HG02759 (cell line): ENCODE results near the gene MAD2L1BP.
A peak's percentile ranks its signal among the peaks of the same experiment; 100 is the strongest.
"Not testable (repeated sequence)": the region's sequence is repeated elsewhere in the genome, so short reads cannot be mapped to it uniquely, and the experiment has no call there.

Experiments
- ATAC-seq: cut with Tn5 transposase; IDR thresholded peaks from one replicate; pipeline ENCODE4 v1.9.1; 2021; ENCODE audit warnings: mild to moderate bottlenecking, moderate library complexity; ENCODE audit not compliant: unreplicated experiment

The MAD2L1BP gene

DNA sequence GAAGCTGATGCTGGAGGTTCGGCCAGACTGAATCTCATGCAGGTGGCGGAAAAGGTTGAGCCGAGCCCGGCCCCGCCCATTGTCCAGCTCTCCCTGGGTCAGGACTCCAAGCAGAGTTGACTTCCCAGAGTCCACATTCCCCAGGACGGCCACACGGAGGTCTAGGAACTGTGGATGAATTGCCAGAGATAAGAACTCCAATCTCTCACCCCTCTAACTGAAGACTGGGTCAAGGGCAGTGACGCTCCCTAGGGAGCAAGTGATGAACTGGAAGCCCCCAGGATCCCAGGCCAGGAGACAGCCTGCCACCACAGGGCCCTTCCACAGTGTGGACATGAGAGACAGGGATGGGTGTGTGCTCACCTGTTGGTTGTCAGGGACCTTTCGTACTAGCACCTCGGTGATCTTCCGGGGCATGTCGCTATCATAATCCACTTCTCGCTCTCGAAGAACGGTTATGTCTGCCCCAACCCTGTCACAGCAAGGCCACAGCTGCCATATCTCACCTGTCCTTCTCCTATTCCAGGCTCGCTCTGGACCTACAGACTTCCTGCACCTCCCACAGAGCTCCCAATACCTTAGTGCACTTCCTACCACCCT, 10.1 kb upstream of the MAD2L1BP start:
- ATAC-seq: no peak

DNA sequence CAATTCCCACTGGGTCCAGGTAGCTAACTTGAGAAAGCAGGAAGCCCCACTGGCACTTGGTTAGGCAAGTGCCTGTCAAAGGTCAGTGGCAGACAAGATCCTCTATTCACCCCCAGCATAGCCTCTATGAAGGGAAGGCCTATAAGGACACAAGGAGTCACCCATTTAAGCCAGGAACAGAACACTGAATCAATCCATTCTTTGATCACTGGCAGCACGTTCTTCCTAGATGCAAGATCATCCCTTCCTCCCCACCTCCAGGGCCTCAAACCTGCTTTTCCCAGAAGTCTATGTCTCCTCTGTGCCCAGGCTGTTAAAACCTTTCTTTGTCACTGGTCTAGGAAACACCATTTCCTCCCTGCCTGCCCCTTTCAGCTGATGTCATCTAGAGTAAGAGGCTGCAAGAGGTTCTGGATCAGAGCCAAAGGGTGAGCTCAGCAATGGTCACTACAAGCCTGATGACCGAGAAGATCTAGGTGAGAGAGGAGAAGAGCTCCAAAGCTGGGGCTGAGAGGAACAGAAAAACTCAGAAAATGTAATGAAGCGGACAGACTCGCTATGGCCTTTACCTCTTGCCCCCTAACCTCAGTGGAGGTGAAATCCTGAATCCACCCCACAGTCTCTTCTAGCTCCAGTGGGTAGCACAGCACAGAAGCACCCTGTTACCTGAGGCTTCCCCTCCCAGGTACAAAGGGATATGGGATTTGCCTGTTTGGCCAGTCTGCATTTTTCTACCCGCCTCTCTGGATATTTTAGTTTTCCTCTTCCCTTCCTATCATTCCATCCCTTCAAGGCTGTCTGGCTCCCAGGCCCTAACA, 8.4 kb upstream of the MAD2L1BP start:
- ATAC-seq: no peak

DNA sequence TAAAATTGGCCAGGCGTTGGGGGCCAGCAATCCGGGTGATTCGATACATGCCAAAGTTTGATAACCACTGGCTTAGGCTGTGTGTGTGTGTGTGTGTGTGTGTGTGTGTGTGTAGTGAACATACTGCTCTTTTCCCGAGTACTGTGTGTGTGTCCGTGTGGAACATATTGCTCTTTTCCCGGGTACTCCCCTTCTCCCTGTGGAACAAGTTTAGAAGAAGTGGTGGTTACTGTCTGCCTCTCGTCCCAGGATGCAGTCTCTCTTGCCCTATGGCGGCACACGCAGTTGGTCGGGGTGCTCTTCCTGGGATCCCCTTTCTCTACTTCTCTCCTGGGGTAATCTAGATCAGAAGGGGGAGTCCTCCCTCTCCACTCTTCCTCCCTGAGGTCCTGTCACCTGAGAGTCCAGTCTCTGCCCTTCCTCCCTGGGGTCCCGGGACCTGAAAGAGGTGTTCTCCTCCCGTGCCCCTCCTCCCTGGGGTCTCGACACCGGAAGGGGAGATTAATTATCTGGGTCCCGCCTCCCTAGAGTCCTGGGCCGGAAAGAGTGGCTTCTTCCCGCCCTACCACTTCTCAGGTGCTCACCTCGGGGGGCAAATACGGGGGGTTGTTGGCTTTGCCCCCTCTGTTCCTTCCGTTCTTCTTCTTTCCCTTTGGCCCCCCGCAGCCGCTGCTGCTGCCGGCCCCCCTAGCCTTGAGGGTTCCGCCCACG, 7.1 kb upstream of the MAD2L1BP start:
- ATAC-seq: peak; percentile 32

DNA sequence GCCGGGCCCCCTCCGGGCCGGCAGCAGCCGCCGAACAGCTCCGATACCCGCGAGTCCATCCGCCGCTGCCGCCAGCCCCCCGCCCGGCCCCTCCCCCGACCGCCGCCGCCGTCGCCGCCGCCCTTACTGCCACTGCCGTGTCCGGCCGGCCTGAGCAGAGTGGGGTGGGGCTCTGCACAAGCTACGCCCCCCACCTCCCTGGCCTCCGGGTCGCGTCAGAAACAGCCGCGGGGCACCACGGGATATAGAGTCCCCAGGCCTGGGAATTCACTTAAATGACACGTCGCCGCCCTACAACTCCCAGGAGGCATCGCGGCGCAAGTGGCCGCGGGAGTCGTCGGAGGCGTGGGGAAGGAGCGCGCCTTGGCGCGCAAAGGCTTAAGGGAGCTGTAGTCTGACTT, 6.5 kb upstream of the MAD2L1BP start, which contains the start of gene GTPBP2:
TSS of gene GTPBP2 (minus strand) at position 161 of the 401 bp plus-strand sequence. CDS start at position 59, 102 bp downstream.
- peak; percentile 83 for ATAC-seq

DNA sequence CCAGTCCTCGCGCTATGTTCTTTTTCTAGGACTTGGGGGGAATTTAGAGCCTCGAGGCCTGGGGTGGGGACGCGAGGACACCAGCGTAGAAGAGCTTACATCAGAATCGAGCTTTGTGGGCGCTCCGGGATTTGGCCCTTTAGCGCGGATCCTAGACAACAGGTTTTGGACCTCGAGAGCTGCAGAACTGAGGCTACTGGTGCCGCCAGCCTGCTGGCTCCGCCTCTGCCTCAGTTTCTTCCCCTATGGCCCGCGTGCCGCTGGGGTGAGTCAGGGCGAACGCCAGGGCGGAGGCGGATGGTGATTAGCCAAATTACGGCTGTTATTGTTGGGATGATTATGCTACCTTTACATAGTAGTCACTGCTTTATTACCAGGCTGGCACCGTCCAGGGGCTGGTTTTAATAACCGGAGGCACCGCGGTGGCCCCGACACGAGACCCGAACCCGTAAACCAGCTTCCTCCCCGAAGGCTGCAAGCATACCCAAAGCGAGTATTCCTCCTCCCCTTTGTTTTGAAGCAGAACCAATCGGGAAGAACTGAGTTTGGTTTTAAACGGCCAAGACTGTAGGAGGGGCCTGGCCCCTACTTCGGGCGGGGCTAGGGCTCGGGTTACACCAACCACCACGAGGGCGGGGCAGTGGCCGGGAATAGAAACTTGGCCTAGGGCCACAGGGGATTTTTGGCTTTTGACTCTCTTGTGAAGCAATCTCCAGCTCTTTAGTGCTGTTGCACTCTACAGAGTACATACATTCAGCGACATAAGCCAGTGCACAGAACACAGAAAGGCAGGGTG, 5.9 kb upstream of the MAD2L1BP start:
- ATAC-seq: peak; percentile 68

DNA sequence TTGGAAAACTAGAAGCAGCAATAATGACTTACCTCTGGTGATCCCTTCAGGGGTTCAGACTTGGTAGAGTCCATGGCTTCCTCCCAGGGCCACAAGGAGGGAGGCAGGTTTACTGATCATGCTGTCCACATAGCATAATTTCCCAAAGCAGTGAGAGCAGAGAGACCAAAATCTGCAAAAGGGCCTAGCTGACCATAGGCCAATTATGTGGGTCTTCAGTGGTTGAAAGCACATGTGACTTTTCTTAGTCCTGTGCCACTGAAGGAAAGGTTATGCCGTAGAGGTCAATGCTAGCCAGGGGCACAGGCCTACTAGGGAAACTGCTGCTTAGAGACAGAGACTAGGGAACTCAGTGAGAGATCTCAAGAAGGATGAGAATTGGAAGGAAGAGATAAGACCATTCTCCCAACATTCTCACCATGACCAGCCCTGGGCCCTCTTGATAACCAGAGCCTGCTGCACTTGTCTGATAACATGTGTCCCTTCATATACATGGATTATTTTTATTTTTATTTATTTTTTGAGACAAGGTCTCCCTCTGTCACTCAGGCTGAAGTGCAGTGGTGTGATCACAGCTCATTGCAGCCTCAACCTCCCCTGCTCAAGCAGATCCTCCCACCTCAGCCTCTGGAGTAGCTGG, 4.5 kb upstream of the MAD2L1BP start:
- no peak for ATAC-seq

DNA sequence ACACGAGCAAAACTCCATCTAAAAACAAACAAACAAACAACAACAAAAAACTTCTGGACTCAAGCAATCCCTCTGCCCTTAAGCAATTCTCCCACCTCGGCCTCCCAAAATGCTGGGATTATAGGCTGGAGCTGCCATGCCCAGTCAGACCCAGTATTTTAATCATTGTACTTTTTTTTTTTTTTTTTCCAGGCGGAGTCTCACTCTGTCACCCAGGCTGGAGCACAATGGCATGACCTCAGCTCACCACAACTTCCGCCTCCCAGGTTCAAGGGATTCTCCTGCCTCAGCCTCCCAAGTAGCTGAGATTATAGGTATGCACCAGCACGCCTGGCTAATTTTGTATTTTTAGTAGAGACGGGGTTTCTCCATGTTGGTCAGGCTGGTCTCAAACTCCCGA, 2.6 kb upstream of the MAD2L1BP start:
- not testable (repeated sequence) for ATAC-seq

DNA sequence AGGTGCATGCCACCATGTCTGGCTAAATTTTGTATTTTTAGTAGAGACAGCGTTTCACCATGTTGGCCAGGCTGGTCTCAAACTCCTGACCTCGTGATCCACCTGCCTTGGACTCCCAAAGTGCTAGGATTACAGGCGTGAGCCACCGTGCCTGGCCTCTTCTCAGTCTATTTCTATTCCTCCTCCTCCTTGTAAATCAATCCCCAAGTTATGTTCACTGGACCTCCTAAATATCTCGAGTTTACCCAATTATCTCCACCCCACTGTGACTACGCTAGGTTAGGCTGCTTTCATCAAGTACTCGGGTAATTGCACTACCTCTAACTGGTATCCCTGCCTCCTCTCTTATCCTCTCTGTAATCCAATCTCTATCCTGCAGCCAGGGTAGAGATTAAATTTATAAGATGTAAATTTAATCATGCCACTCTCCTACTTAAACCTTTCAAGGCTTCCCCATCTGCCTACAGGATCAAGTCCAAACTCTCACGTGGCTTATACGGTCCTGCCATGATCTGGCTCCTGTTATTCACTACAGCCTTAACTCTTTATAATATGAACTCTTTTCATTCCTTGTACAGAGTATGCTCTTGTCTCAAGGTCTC, 837 bp upstream of the MAD2L1BP start:
- ATAC-seq: no peak

DNA sequence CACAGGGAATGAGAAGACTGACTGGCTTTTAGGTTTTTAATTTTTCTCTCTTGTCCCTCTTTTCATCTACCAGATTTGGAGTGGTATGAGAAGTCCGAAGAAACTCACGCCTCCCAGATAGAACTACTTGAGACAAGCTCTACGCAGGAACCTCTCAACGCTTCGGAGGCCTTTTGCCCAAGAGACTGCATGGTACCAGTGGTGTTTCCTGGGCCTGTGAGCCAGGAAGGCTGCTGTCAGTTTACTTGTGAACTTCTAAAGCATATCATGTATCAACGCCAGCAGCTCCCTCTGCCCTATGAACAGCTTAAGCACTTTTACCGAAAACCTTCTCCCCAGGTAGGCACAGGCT, 644 bp downstream of the MAD2L1BP start:
- ATAC-seq: no peak

DNA sequence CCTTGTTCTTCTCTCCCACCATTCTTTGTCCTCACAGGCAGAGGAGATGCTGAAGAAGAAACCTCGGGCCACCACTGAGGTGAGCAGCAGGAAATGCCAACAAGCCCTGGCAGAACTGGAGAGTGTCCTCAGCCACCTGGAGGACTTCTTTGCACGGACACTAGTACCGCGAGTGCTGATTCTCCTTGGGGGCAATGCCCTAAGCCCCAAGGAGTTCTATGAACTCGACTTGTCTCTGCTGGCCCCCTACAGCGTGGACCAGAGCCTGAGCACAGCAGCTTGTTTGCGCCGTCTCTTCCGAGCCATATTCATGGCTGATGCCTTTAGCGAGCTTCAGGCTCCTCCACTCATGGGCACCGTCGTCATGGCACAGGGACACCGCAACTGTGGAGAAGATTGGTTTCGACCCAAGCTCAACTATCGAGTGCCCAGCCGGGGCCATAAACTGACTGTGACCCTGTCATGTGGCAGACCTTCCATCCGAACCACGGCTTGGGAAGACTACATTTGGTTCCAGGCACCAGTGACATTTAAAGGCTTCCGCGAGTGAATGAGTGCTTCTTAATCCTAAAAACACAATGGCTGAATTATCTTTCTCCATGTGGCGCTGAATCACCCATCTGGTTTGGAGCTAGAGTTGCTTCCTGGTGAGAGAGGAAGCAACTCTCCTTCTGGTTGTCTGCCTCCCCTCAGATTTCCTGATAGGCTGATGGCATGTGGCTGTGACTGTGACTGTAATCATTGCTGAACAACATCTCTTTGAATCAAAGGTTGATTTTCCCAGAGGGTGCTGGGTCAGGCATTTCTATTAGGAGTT, 4.6 kb downstream of the MAD2L1BP start:
- ATAC-seq: no peak

DNA sequence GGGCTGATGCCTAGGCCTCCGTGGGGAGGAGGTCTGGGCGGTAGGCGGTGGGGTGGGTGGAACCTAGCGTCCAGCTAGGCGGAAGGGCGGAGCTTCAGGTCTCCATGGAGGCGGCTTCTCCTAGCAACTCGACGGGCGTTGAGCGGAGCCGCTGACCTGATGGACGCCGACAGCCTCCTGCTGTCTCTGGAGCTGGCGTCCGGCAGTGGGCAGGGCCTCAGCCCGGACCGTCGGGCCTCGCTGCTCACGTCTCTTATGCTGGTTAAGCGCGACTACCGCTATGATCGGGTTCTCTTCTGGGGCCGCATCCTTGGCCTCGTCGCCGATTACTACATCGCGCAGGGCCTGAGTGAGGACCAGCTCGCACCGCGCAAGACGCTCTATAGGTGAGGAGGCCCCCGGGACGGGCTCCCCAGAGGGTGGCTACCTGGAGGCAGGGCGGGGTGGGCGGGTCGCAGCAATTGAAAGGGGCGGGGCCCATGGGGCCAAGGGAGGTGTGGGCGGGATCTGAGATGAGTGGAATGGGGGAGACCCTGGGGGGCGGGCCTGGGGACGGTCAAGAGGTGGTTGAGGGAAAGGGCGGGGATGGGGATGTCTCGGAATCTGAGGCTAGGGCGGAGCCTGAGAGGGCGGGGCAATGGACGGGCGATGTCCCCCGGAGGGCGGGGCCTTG, 9.4 kb downstream of the MAD2L1BP start, which contains the start of gene RSPH9:
TSS of gene RSPH9 (plus strand) at position 97 of the 673 bp plus-strand sequence. CDS start at position 160, 63 bp downstream.
- ATAC-seq: peak; percentile 75

DNA sequence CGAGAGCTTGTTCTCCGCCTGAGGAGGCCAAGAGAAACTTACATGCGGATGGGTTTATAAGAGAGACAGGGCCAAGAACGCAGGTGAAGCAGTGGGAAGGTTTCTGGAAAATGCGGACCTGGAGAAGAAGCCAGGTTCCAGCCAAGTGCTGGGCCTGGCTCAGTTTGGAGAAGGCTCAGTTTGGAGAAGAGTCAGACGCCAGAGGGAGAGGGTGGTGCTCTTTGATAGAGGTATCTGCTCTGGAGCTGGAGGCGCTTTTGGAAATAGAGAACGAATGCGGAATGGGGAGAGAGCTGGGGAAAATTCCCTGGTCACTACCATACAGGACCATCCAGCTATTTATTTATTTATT, 9.9 kb downstream of the MAD2L1BP start:
- ATAC-seq: peak; percentile 18

DNA sequence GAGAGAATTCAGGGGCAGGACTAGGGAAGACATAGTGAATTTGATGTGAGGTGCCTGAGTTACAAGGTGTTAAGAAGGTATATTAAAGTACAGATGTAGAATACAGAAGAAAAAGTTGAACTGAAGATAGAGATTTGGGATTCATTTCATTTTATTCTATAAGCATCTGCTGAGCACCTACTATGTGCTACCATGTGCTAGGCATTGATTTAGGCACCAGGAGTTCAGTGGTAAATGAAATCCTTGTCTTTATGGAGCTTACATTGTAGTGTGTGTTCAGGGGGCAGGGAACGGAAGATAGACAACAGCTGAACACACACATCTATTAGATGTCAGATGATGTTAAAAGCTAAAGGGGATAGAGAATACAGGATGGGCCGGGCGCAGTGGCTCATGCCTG, 12.0 kb downstream of the MAD2L1BP start:
- no peak for ATAC-seq

DNA sequence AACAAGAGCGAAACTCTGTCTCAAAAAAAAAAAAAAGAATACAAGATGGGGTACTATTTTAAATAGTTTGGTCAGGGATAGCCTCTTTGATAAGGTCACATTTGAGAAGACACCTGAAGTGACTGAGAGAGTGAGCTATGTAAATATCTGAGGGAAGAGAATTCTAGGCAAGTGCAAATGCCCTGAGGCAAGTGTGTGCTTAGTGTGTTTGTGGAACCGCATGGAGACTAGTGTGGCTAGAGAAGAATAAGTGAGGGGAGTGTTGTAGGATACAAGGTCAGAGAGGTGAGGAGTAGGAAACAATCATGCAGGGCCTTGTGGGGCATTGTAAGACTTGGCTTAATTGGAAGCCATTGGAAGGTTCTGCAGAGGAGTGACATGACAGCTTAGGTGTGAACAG, 12.6 kb downstream of the MAD2L1BP start:
- no peak for ATAC-seq

DNA sequence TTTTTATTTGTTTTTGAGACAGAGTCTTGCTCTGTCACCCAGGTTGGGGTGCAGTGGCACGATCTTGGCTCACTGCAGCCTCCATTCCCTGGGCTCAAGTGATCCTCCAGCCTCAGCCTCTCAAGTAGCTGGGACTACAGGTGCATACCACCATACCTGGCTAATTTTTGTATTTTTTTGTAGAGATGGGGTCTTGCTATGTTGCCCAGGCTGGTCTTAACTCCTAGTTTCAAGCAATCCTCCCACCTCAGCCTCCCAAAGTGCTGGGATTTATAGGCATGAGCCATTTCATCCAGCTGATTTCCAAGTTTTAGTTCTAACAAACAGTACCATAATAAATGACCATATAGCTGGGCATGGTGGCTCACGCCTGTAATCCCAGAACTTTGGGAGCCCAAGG, 17.2 kb downstream of the MAD2L1BP start:
- ATAC-seq: not testable (repeated sequence)

DNA sequence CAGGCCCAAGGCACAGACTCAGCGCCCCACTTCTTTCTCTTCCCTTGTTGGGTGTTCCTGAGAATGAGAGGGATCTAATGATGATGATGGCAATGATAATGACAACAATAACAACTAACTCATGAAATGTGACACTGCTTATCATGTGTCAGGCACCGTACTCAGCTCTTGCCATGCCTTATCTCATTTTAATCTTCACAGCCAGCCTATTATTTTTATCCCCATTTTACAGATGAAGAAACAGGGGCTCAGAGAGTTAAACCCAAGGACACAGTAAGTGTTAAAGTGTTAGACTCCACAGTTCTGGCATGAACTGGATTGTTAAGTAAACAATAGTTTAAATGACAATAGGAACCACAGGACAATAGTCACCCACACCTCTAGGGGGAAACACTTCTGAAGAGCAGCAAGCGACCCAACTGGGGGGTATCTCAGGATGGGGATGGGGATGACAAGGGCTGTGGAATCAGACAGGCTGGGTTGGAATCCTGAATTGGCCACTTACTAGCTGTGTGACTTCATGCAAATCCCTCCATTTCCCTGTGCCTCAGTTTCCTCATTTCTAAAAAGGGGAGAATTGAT, 21.7 kb downstream of the MAD2L1BP start:
- ATAC-seq: no peak

DNA sequence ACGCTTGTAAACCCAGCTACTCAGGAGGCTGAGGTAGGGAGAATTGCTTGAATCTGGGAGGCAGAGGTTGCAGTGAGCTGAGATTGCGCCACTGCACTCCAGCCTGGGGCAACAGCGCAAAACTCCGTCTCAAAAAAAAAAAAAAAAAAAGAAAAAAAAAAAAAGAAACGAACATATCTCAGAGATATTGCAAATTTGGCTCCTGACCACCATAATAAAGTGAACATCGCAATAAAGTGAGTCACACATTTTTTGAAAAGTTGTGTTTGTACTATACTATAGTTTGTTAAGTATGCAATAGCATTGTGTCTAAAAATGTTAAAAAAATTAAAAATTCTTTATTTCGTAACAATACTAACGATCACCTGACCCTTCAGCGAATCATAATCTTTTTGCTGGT, 22.5 kb downstream of the MAD2L1BP start:
- no peak for ATAC-seq

DNA sequence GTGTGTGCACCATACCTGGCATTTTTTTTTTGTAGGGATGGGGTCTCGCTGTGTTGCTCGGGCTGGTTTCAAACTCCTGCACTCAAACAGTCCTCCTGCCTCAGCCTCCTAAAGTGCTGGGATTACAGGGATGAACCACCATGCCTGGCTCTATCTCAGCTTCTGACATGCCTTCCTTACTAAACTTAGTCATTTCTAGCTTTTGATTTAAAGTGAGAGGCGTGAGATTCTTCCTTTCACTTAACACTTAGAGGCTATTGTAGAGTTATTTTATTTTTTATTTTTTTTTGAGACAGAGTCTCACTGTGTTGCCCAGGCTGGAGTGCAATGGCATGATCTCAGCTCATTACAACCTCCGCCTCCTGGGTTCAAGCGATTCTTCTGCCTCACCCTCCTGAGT, 27.3 kb downstream of the MAD2L1BP start:
- ATAC-seq: not testable (repeated sequence)
